CD4-positive, alpha-beta T cell treated with Interleukin-10 for 1 hour (primary cell): ENCODE measurements around the gene TMC3.

Experiments
- DNase-seq: peaks from one replicate; pipeline ENCODE4 v3.0.0-alpha.2; 2020

TMC3 gene

DNA sequence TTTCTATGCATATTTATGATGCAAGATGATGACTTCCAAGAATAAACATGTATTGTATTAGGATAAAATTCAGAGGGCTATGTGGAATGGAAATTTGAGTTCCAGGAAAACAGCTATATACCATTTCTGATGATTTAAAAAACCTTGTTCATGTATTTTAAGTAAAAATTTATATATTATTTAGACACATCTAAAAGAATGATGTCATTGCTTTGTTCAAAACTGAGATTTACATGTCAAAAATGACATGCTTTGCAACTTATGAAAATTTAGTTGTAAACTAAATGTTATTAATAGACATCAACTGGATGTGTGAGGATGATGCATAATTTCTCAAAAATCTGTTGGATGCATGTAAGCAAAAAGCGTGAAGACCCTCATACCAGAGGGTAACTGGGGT, 52.3 kb downstream of the TMC3 start:
- no peak for DNase-seq

- DNase-seq = no peak
Observed at GRCh38 chr15:81317642-81318017, 56.4 kb downstream of the TMC3 start.

GRCh38 chr15:81316267-81316666, 57.7 kb downstream of the TMC3 start:
- DNase-seq = no peak

DNA sequence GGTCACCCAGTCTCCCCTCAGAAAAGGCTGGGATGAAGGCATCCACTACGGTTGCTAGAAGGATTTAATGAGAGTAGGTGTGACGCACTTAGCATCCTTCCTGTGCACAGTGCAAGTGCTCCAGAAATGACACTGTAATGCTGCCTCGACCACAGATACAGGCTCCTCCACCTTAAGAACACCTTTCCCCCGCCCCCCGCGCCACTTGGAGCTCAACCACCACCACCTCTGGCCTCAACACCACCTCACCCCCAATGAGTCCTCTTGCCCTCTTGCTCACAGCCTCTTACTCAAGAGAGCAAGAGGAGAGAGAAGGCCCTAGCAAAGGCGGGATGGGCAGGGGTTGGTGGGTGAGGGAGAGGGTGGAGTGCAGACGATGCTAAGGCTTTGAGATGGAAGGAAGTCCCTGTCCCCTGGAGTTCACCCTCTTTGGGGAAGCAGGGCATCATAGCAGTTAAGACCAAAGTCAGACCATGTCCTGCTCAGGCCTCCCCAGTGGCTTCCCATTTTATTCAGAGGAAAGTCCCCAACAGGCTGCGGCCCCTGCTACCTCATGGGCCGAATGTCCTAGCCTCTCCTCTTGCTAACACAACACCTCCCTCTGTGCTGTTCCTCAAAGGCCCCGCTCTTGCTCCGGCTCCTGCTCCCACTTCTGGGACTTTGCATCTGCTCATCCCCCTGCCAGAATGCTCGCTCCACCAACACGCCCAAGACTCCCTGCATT, 58.4 kb downstream of the TMC3 start:
- no peak for DNase-seq

DNA sequence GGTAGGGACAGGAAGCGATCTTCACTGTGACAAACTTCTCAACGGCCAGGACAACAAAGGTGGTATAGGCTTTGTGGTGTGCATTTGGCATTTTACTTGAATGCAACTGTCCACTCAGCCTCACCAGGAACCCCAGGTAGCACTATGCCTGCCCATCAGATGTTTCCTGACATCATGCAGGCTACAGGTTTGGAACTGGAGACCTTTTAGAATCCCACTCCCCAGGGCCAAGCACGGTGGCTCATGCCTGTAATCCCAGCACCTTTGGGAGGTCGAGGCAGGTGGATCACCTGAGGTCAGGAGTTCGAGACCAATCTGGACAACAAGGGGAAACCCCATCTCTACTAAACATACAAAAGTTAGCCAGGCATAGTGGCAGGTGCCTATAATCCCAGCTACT, 59.6 kb downstream of the TMC3 start:
- DNase-seq = no peak

- DNase-seq = no peak
Observed at GRCh38 chr15:81313686-81314085, 60.3 kb downstream of the TMC3 start.

DNA sequence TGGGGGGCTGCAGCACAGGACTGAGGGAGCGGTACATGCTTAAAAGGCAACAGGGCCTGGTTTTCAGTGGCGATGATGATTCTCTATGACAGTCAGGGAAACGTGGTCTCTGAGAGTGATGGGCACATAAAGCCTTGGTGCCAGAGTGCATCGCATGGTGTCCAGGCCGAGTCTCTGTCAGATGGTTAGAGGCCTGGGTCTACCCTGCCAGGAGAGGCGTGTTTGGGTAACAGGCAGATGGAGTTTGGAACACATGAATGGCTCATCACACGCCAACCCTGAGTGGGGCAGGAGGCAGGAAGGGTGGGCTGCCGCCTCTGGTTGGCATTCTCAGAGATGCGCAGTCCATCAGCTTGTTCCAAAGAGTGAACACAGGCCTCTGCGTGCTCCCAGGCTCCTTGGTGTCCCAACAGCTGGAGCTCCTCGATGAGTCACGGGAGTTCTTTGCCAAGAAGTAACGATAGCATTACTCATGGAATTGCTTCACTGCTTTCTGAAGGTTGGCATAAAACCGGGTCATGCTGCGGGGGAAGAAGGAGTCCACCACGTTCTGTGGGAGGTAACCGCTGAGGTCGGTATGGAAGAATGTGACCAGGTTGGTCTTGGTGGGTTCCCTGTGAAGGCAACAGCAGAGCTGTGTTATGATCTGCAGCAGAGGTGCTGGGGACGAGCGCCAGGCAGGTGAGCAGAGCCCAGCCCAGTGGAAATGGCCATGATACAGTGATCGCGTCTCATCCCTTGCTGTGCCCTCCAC, 61.0 kb downstream of the TMC3 start:
- no peak for DNase-seq

GRCh38 chr15:81311752-81312464, 62.1 kb downstream of the TMC3 start:
- DNase-seq = no peak

DNA sequence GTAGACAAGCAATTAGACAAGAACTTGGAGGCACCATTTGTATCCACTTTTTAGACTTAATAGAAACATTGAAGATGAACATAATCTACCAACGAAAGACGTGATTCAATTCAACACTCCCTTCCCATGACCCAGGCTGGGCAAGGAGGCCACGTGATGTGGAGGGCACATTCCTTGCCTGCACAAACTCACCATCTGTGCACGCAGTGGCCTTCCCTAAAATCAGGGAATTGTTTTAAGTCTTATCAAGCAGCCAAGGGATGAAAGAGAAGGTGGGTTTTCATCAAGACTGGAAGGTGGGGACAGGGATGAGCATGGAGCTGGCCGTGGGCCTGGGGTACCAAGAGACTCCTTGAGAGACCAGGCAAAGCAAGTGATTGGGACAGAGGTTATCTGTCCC, 63.5 kb downstream of the TMC3 start:
- DNase-seq = no peak

GRCh38 chr15:81309647-81310450, 64.2 kb downstream of the TMC3 start:
- no peak for DNase-seq

GRCh38 chr15:81308260-81308659, 65.8 kb downstream of the TMC3 start:
- DNase-seq = no peak

GRCh38 chr15:81304226-81304625, 69.8 kb downstream of the TMC3 start:
- DNase-seq = no peak

- no peak for DNase-seq
Observed at GRCh38 chr15:81303244-81304225, 70.5 kb downstream of the TMC3 start.

- DNase-seq = no peak
Observed at GRCh38 chr15:81302701-81303109, 71.3 kb downstream of the TMC3 start.

- DNase-seq = peak; percentile 39
Observed at GRCh38 chr15:81301815-81302399, 72.1 kb downstream of the TMC3 start.

GRCh38 chr15:81301385-81301784, 72.6 kb downstream of the TMC3 start:
- DNase-seq = no peak

- no peak for DNase-seq
Observed at GRCh38 chr15:81299630-81300273, 74.3 kb downstream of the TMC3 start.

DNA sequence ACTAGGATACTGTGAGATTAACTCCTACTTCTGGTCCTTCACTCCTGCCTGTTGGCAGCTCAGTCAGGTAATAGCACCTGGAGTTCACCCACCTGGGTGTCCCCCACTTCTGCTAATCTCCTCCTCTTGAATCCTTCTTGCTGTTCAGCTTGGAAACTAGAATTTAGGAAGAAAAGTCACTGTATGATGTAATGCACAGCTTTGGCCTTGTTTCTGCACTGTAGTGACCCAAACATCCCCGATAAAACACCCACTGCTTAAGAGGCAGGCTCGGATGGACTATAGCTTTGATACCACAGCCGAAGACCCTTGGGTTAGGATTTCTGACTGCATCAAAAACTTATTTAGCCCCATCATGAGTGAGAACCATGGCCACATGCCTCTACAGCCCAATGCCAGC, 74.9 kb downstream of the TMC3 start:
- no peak for DNase-seq

- no peak for DNase-seq
Observed at GRCh38 chr15:81298611-81299010, 75.4 kb downstream of the TMC3 start.

DNA sequence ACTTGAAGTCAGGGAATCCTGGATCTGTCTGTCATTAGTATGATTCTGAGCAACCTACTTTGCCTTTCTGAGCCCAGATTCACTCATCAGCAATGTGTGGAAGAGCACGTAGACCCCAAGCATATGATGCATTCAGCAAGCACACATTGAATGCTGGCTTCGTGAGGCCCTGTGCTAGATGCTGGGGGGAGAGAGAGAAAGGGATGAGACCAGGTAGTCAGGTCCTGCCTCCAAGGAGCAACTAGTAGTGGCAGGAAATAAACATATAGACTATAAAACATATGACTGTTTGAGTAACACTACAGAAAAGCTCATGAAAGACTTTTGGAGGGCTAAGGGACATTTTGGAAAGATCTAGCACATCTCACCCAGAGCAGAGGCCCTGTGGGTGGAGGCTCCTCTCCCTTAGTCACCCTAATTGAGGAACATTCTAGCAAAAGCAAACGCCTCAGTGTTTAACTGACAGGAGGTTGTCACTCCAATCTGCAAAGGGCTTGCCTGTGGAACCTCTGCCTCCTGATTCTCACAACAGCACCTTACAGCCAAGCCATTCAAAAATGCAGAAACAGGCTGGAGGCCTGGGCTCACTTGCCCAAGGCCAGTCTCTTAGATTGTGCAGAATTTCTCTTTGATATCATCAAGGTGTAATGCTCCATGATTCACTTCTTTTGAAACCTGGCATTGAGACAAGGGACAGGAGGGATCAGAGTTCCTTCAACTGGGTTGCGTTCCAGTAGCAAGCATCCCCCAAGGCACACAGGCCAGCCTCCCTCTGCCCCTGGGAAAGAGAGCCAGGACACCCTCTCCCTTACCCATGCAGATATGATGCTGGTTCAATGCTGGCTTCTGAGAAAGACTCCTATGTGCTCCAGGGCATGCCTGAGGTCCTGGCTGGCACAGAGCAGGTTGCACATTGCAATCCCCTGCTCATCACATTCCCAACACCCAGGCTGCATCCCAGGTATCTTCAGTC, 76.1 kb downstream of the TMC3 start:
- no peak for DNase-seq
